PC-3 (cell line): ENCODE results near the gene KAT2B.

Experiments used
- EZH2 ChIP-seq: fragments of 300-600 bp; sonication (generic); IDR thresholded peaks from one replicate; pipeline ENCODE4 v1.6.1; 2017; ENCODE audit warnings: antibody characterized with exemption, mild to moderate bottlenecking, low read length; ENCODE audit not compliant: unreplicated experiment
- EZH2phosphoT487 ChIP-seq: fragments of 300-600 bp; sonication (generic); IDR thresholded peaks from 2 replicates; pipeline ENCODE4 v1.6.1; 2018; ENCODE audit warnings: mild to moderate bottlenecking, antibody characterized with exemption, low read length, borderline replicate concordance
- TF ChIP-seq, protein P1 (sequence below): fragments of 300-600 bp; sonication (generic); conservative IDR thresholded peaks from 2 replicates; pipeline ENCODE4 v1.5.1; 2017; ENCODE audit warnings: antibody characterized with exemption, low read depth, mild to moderate bottlenecking, low read length

GRCh38 chr3:20064796-20065564, 24.7 kb downstream of the KAT2B start:
- TF ChIP-seq, protein P1, sequence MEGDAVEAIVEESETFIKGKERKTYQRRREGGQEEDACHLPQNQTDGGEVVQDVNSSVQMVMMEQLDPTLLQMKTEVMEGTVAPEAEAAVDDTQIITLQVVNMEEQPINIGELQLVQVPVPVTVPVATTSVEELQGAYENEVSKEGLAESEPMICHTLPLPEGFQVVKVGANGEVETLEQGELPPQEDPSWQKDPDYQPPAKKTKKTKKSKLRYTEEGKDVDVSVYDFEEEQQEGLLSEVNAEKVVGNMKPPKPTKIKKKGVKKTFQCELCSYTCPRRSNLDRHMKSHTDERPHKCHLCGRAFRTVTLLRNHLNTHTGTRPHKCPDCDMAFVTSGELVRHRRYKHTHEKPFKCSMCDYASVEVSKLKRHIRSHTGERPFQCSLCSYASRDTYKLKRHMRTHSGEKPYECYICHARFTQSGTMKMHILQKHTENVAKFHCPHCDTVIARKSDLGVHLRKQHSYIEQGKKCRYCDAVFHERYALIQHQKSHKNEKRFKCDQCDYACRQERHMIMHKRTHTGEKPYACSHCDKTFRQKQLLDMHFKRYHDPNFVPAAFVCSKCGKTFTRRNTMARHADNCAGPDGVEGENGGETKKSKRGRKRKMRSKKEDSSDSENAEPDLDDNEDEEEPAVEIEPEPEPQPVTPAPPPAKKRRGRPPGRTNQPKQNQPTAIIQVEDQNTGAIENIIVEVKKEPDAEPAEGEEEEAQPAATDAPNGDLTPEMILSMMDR, result no peak
- no peak for TF ChIP-seq EZH2
- TF ChIP-seq EZH2phosphoT487, result no peak
